H9 (cell line): ENCODE data around the gene PRPF19. TPM values are rescaled to one million over a fixed set of nuclear protein-coding genes. Genes with fewer than 3 reads are reported as not detected.

Source experiments
- DNase-seq: peaks from one replicate; pipeline ENCODE4 v3.0.0-alpha.2; 2017
- H2AFZ ChIP-seq: one replicate; pipeline ENCODE4 v1.6.1; 2013; ENCODE audit warnings: mild to moderate bottlenecking, low read length, control low read depth, moderate library complexity
- H2AK5ac ChIP-seq: 2 replicates; pipeline ENCODE4 v1.6.1; 2013; ENCODE audit warnings: low read length, control low read depth, mixed read lengths; ENCODE audit not compliant: insufficient read length
- H2BK120ac ChIP-seq: one replicate; pipeline ENCODE4 v1.6.1; 2013; ENCODE audit warnings: low read depth, mild to moderate bottlenecking, low read length, control low read depth, inconsistent platforms; ENCODE audit not compliant: poor library complexity, severe bottlenecking
- H2BK12ac ChIP-seq: 2 replicates; pipeline ENCODE4 v1.6.1; 2013; ENCODE audit warnings: low read length, control low read depth, mixed read lengths, low read depth; ENCODE audit not compliant: insufficient read length
- H2BK15ac ChIP-seq: 2 replicates; pipeline ENCODE4 v1.6.1; 2013; ENCODE audit warnings: low read depth, low read length, control low read depth
- H2BK20ac ChIP-seq: one replicate; pipeline ENCODE4 v1.6.1; 2013; ENCODE audit warnings: low read depth, mild to moderate bottlenecking, low read length, control low read depth, inconsistent platforms; ENCODE audit not compliant: poor library complexity, severe bottlenecking
- H2BK5ac ChIP-seq: 2 replicates; pipeline ENCODE4 v1.6.1; 2013; ENCODE audit warnings: low read length, control low read depth, mixed read lengths; ENCODE audit not compliant: insufficient read length
- H3K14ac ChIP-seq: 2 replicates; pipeline ENCODE4 v1.6.1; 2013; ENCODE audit warnings: low read length, control low read depth; ENCODE audit not compliant: insufficient read depth
- H3K18ac ChIP-seq: 2 replicates; pipeline ENCODE4 v1.6.1; 2013; ENCODE audit warnings: low read depth, mild to moderate bottlenecking, mixed read lengths, low read length, control low read depth; ENCODE audit not compliant: insufficient read length
- H3K23ac ChIP-seq: 2 replicates; pipeline ENCODE4 v1.6.1; 2013; ENCODE audit warnings: low read length, control low read depth, mixed read lengths, low read depth; ENCODE audit not compliant: insufficient read length
- H3K23me2 ChIP-seq: 2 replicates; pipeline ENCODE4 v1.6.1; 2013; ENCODE audit warnings: low read depth, mild to moderate bottlenecking, mixed read lengths, low read length, control low read depth; ENCODE audit not compliant: insufficient read length, poor library complexity, severe bottlenecking
- H3K27ac ChIP-seq: 2 replicates; pipeline ENCODE4 v1.5.1; 2013; ENCODE audit warnings: low read length, control low read depth, mixed read lengths, low read depth; ENCODE audit not compliant: insufficient read length
- H3K27me3 ChIP-seq: 2 replicates; pipeline ENCODE4 v1.6.1; 2013; ENCODE audit warnings: low read length, control low read depth, inconsistent platforms; ENCODE audit not compliant: insufficient read depth
- H3K4ac ChIP-seq: 2 replicates; pipeline ENCODE4 v1.6.1; 2013; ENCODE audit warnings: low read depth, mild to moderate bottlenecking, control low read depth, inconsistent platforms, low read length, moderate library complexity
- H3K4me1 ChIP-seq: 2 replicates; pipeline ENCODE4 v1.6.1; 2013; ENCODE audit warnings: low read length, control low read depth, inconsistent platforms; ENCODE audit not compliant: insufficient read depth
- H3K4me2 ChIP-seq: 2 replicates; pipeline ENCODE4 v1.6.1; 2013; ENCODE audit warnings: low read length, control low read depth, mixed read lengths; ENCODE audit not compliant: insufficient read length, insufficient read depth
- H3K56ac ChIP-seq: 2 replicates; pipeline ENCODE4 v1.6.1; 2013; ENCODE audit warnings: low read depth, mild to moderate bottlenecking, mixed read lengths, low read length, control low read depth; ENCODE audit not compliant: insufficient read length
- H3K79me1 ChIP-seq: 2 replicates; pipeline ENCODE4 v1.6.1; 2013; ENCODE audit warnings: low read depth, mild to moderate bottlenecking, moderate library complexity, low read length, control low read depth, inconsistent platforms; ENCODE audit not compliant: insufficient read depth, poor library complexity, severe bottlenecking
- H3K79me2 ChIP-seq: 2 replicates; pipeline ENCODE4 v1.6.1; 2013; ENCODE audit warnings: low read length, control low read depth, inconsistent platforms; ENCODE audit not compliant: insufficient read depth
- H3K9ac ChIP-seq: 2 replicates; pipeline ENCODE4 v1.6.1; 2013; ENCODE audit warnings: low read length, control low read depth, mixed read lengths; ENCODE audit not compliant: insufficient read length; ENCODE audit errors: extremely low read depth
- H3K9me3 ChIP-seq: one replicate; pipeline ENCODE4 v1.6.1; 2013; ENCODE audit warnings: low read depth, low read length, inconsistent platforms; ENCODE audit not compliant: control insufficient read depth
- H3T11ph ChIP-seq: one replicate; pipeline ENCODE4 v1.6.1; 2013; ENCODE audit warnings: mild to moderate bottlenecking, low read length, control low read depth, inconsistent platforms
- H4K20me1 ChIP-seq: one replicate; pipeline ENCODE4 v1.6.1; 2013; ENCODE audit not compliant: control insufficient read depth, insufficient read length, insufficient read depth
- H4K5ac ChIP-seq: 2 replicates; pipeline ENCODE4 v1.6.1; 2013; ENCODE audit warnings: low read depth, mild to moderate bottlenecking, mixed read lengths, low read length, control low read depth; ENCODE audit not compliant: insufficient read length
- H4K8ac ChIP-seq: replicated peaks from 2 replicates; pipeline ENCODE4 v1.6.1; 2013; ENCODE audit warnings: low read length, control low read depth, mixed read lengths, low read depth; ENCODE audit not compliant: insufficient read length
- H4K91ac ChIP-seq: 2 replicates; pipeline ENCODE4 v1.6.1; 2013; ENCODE audit warnings: low read depth, mild to moderate bottlenecking, moderate library complexity, mixed read lengths, low read length, control low read depth; ENCODE audit not compliant: insufficient read length
- H3K27ac Mint-ChIP-seq, 3 experiments: 2 replicates in 2 of 3; 3 replicates in 1 of 3; pipeline ENCODE4 v1.8.0; 2020 to 2021; ENCODE audit warnings: mixed read lengths in 3 of 3, mild to moderate bottlenecking in 1 of 3, moderate library complexity in 1 of 3
- H3K27me3 Mint-ChIP-seq: 2 replicates; pipeline ENCODE4 v1.8.0; 2021; ENCODE audit warnings: low read depth, mild to moderate bottlenecking, moderate library complexity, mixed read lengths
- H3K36me3 Mint-ChIP-seq, 3 experiments: 2 replicates in 2 of 3; 3 replicates in 1 of 3; pipeline ENCODE4 v1.8.0; 2020 to 2021; ENCODE audit warnings: low read depth in 3 of 3, mixed read lengths in 3 of 3; ENCODE audit not compliant: insufficient read depth in 1 of 3
- H3K4me1 Mint-ChIP-seq, 2 experiments: 2 replicates each; pipeline ENCODE4 v1.8.0; 2020; ENCODE audit warnings: mixed read lengths in 2 of 2
- H3K4me3 Mint-ChIP-seq, 2 experiments: 2 replicates in 1 of 2; 3 replicates in 1 of 2; pipeline ENCODE4 v1.8.0; 2020 to 2021; ENCODE audit warnings: mild to moderate bottlenecking in 2 of 2, mixed read lengths in 2 of 2, moderate library complexity in 1 of 2
- H3K9me3 Mint-ChIP-seq, 2 experiments: 2 replicates in 1 of 2; 3 replicates in 1 of 2; pipeline ENCODE4 v1.8.0; 2020; ENCODE audit warnings: mild to moderate bottlenecking in 2 of 2, mixed read lengths in 2 of 2, moderate library complexity in 1 of 2
- WGBS: extraction: QIAGEN DNeasy Blood & Tissue Kit; methylation state at CpG from one replicate; pipeline ENCODE4 v1.1.7; 2013; ENCODE audit warnings: missing lambda C conversion rate, low lambda C conversion rate, mixed read lengths; ENCODE audit not compliant: insufficient read length; ENCODE audit errors: extremely low coverage; 5-methylcytosine and 5-hydroxymethylcytosine counted together
- total RNA-seq: library from RNA; stranded (reverse); gene quantifications from 2 replicates; pipeline ENCODE4 v1.2.1, GENCODE V29; 2021
- TF ChIP-seq, protein P1 (sequence below): fragments of 200-600 bp; sonication (generic); conservative IDR thresholded peaks from 3 replicates; pipeline ENCODE4 v1.8.0; 2021; ENCODE audit warnings: antibody characterized with exemption, mild to moderate bottlenecking

PRPF19 gene
- total RNA-seq, 1 experiment from 2014 or later, result 130 TPM

GRCh38 chr11:60934124-60934789 lies 27.9 kb upstream of the PRPF19 start:
- Histone ChIP-seq H2BK20ac (no peak overlapping the region), H3K27ac (no peak overlapping the region), H4K91ac (no peak overlapping the region), H2AFZ (no peak overlapping the region), H2BK5ac (no peak overlapping the region), H3T11ph (no peak overlapping the region), H3K4ac (no peak overlapping the region), H2BK15ac (no peak overlapping the region), H3K23me2 (no peaks in the 10 kb centered on the region), H3K18ac (no peak overlapping the region), H4K5ac (no peak overlapping the region), H3K79me1 (no peaks in the 10 kb centered on the region), H4K20me1 (no peaks in the 10 kb centered on the region), H2AK5ac (no peak overlapping the region), H3K9me3 (no peaks in the 10 kb centered on the region), H3K79me2 (no peaks in the 10 kb centered on the region), H3K9ac (no peak overlapping the region), H3K4me1 (no peaks in the 10 kb centered on the region), H2BK12ac (no peak overlapping the region), H3K23ac (no peak overlapping the region), H3K14ac (no peak overlapping the region; the same call in 1 of the 2 replicates), H3K56ac (no peak overlapping the region), H4K8ac (no peak overlapping the region), H3K4me2 (no peak overlapping the region), H3K27me3 (no peaks in the 10 kb centered on the region), H2BK120ac (no peak overlapping the region)
- H3K9me3 Mint-ChIP-seq, result no peaks in the 10 kb centered on the region
- no peak for DNase-seq
- peak overlapping the region in 2 of 3 experiments; percentile 40 to 44; a peak in 4 of 7 replicates for H3K27ac Mint-ChIP-seq
- no peak overlapping the region for H3K4me3 Mint-ChIP-seq
- TF ChIP-seq, protein P1, sequence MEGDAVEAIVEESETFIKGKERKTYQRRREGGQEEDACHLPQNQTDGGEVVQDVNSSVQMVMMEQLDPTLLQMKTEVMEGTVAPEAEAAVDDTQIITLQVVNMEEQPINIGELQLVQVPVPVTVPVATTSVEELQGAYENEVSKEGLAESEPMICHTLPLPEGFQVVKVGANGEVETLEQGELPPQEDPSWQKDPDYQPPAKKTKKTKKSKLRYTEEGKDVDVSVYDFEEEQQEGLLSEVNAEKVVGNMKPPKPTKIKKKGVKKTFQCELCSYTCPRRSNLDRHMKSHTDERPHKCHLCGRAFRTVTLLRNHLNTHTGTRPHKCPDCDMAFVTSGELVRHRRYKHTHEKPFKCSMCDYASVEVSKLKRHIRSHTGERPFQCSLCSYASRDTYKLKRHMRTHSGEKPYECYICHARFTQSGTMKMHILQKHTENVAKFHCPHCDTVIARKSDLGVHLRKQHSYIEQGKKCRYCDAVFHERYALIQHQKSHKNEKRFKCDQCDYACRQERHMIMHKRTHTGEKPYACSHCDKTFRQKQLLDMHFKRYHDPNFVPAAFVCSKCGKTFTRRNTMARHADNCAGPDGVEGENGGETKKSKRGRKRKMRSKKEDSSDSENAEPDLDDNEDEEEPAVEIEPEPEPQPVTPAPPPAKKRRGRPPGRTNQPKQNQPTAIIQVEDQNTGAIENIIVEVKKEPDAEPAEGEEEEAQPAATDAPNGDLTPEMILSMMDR, result no peak
- peaks cover 19 to 50% (median 49%) of the 10 kb centered on the region in 3 experiments; a peak in 6 of 7 replicates for H3K36me3 Mint-ChIP-seq
- H3K27me3 Mint-ChIP-seq, result no peaks in the 10 kb centered on the region; the same call in 1 of the 2 replicates
- H3K4me1 Mint-ChIP-seq, result peaks cover 13 to 19% of the 10 kb centered on the region in 2 experiments
- WGBS, result no CpG with 5 or more reads among the region's 57 CpGs
